GM18858 (cell line): Measurements from ENCODE around the gene DPYD.
A peak's percentile ranks its signal among the peaks of the same experiment; 100 is the strongest.
"Not testable (repeated sequence)": the region's sequence is repeated elsewhere in the genome, so short reads cannot be mapped to it uniquely, and the experiment has no call there.

ENCODE experiments used
- ATAC-seq: cut with Tn5 transposase; IDR thresholded peaks from one replicate; pipeline ENCODE4 v1.9.1; 2021; ENCODE audit not compliant: unreplicated experiment

Gene DPYD

DNA sequence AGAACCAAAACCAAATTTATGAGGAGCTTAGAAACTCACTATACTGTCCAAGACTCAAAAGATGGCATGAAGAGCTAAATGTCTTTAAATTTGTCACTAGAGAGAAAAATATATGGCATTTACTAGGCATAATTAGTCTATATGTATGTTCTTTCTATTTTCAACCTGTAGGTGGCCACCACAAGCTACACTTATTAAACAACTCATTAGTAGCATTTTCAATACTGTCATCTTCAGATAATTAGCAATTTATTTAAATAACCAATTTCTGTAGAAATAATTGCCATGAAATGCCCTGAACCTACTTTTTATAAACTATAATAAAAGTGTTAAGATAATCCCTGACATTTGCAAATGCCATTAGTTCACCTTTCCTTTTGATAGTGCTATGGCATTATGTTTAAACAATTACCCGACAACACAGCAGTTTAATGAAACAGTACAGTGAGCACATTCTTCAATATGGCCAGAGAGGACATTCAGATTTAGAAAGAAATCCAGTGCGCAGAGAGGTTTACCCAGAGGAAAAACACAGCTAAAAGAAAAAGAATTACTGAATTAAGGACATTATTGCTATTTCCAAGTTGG is 676.8 kb downstream of the DPYD start:
- no peak for ATAC-seq

DNA sequence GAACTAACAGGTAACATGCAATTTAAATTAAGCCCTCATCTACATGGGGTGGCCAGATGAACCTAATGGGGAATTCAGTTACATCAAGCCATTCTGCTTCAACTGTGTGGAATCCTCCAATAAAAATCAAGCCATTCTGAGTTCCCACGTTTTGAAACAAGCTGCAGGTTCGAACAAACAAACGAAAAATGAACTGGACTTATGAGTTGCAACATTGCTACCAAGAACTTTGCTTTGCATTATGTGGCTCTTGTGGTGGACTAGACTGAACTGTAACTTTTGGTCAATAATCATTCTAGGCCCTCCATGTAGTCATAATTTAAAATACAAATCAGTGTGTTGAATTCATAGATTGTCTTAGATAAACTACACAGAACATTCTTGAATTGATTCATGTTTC is 682.0 kb downstream of the DPYD start:
- no peak for ATAC-seq

DNA sequence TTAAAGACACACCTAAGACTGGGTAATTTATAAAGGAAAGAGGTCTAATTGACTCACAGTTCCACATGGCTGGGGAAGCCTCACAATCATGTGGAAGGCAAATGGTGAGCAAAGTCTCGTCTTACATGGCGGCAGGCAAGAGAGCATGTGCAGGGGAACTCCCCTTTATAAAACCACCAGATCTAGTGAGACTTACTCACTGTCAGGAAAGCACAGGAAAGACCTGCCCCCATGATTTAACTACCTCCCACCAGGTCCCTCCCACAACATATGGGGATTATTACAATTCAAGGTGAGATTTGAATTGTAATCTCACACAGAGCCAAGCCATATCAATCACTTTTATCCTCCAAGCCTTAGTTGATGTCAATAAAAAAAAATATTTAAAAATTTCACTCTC is 689.5 kb downstream of the DPYD start:
- not testable (repeated sequence) for ATAC-seq

DNA sequence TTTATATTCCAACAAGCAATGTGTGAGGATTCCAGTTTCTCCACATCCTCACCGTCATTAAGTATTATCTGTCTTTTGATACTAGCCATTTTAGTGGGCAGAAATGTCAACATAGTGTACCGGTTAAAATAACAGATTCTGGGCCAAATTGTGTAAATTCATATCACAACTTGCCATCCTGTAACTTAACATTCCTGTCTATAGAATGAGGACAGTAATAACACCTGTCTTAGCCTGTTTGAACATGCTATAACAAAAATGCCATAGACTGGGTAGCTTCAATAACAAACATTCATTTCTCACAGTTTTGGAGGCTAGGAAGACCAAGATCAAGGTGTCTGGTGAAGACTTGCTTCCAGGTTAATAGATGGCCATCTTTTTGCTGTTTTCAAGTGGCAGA is 708.2 kb downstream of the DPYD start:
- no peak for ATAC-seq

DNA sequence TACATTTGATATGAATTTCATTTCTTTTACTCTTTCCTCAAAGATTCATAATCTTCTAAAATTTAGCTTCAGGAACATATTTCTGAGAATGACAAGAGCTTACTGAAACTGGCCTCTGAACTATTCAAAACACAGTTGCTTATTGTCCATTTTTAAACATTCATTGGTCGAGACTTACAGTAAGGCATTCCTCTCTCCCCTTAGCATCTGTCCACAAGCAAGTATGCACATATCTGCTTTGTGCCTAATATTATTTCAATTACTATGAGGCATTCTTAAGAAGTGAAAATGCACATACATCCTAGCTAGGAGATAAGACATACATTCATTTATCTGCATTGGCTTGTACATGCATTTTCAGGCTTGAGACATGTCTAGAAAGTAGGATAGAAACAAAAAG is 710.5 kb downstream of the DPYD start:
- no peak for ATAC-seq

DNA sequence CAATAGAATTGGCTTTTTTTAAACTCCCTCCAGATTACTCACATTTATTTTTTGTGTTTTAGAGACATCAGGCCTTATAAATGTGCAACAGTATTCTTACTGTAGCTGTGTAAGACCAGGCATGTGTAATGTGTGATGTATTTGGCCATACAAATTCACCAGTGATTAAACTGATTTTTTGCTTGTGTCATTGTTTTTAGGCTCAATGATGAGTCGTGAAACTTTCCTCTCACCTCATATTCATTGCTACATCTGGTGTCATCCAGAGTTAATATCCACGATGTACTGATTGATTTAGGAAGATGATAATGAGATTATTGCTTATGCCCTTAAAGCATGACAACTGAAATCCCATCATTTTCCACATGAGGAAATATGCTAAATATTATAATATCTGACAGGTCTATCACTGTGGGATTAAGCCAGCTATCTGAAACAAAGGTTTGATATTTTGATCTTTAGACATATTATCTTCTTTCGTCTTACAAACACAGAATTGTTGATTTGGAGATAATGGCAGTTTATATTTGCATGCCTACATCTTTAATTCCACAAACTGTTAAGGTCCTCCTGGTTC is 711.4 kb downstream of the DPYD start:
- no peak for ATAC-seq

DNA sequence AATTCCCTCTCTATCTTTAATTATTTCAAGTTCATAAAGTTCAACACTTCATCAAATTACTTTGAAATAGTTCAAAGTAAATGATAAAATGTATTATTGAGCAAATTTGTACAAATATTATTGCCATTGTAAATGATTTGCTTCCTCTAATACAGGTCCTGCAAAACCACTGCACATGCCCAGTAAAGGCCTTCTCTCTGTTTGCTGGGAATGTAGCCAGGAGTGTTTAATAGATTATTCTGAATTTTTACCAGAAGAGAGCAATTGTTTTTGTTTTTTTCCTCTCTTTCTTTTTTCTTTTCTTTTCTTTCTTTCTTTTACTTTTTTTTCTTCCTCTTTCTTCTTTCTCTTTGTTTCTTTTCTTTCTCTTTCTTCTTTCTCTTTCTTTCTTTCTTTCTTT is 713.0 kb downstream of the DPYD start:
- ATAC-seq, result no peak

DNA sequence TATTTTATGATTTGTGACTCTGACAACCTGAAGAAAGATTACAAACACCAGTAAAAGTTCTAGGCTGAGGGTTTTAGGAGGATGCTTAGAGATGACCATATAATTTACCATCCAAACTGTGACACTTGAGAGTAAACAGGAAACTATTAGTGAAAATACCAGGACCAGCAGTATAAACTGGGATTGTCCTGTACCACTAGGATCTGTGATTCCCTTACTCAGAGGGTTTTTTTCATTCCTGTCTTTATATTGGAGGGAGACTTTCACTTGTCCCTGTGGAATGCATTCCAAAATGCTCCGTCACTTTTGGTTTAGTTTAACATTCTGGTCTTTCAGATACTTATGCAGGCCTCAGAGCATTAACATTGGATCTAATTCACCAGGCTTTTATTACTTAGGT is 716.4 kb downstream of the DPYD start:
- ATAC-seq, result no peak

DNA sequence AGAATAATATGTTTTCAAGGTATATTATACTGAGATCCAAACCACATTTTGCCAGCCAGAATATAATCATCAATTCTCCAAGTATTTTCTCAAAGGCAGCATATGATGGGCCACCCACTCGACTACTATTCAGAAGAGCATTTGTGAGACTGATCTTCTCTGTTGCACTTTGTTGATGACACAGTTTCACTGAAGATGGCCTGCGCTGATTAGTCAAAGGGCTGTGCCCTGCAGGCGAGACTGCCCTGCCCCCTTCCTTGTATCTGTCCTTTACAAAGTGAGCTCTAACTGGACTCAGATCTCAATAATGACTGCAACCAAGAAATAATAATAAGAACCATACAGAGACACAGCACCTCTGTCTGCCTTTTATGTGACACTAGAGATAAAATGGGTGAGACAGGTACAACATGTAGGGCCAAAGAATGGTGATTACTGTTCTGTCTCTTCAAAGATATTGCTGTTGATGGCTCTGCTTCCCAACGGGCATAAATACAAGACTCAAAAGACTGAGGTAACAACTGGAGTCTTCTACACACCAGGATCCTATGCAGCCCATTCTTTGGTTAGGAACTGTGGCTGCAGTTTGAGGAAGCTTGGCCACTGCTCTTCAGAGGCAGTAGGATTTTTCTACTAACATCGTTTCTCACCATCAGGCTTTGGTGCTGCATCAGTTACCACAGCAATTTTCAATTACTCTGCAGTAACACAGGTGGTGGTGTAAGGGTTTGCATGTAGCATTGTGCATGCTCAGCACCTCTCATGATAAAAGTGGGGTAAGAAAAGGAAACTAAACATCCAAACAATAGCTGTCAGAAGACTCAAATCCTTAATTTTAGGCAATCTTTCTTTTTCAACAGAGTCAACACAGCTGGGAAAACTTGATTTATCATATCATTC is 718.1 kb downstream of the DPYD start:
- no peak for ATAC-seq

DNA sequence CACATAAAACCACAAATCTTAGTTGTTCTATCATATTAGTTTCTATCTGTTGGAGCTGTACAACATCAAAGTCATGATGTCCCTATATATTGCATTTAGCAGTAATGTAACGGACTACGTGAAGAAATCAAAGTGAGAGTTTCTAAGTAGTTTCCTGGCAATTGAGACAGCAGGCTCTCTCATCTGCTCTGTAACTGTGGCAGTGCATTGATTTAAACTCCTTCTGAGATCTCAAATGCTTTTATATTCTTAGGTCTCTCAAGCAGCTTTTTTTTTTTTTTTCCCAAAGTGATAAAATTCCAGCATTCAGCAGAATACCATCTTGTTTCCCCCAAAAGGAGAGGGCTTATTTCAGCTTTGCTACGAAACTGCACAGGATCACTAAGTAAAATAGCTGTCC is 719.2 kb downstream of the DPYD start:
- no peak for ATAC-seq

DNA sequence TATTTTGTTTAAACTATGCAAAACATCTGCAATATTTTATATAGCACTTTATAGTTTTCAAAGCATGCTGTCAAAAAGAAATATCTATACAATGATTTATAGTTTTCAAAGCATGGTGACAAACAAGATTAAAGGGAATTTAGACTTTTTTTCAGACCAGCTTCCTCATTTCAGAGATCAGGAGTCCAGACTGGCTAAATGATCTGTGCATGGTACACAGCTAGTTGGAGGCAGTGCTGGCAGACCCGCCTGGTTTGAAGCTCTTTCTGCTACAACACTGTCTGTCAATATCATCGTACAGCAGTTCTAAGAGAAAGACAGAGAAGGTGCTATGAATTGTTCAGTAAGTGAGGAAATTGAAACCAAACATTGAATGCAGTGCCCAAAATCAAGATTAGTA is 720.2 kb downstream of the DPYD start:
- no peak for ATAC-seq

DNA sequence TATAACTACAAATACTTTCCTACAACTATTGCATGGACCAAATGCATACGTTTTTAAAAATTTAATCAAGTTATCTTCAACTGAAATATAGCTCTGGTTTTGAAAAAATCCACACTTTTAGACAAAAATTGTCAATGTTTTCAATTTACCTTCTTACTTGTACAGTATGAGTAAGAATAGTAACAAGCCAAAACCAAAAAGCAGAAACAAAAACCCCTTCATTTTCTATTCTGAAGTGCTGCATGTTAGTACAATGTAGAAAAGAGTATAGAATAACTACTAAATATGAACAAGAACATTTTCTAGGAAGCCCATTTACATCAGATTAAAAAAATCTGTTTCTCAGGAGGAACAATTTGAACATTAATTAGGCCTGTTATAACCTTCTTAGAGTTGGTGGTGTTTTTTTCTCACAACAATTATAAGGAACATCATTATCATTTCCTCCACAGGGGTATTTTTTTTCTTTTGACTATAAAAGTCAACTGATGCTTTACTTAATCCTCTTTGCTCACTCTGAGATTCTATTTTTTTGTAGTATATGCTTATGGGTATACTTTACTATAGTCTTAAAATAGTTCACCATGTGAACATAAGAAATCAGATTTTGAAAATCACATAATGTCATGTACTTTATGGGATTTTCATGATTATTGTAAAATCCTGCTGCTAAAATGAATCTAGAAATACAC is 723.9 kb downstream of the DPYD start:
- ATAC-seq, result peak; percentile 79

DNA sequence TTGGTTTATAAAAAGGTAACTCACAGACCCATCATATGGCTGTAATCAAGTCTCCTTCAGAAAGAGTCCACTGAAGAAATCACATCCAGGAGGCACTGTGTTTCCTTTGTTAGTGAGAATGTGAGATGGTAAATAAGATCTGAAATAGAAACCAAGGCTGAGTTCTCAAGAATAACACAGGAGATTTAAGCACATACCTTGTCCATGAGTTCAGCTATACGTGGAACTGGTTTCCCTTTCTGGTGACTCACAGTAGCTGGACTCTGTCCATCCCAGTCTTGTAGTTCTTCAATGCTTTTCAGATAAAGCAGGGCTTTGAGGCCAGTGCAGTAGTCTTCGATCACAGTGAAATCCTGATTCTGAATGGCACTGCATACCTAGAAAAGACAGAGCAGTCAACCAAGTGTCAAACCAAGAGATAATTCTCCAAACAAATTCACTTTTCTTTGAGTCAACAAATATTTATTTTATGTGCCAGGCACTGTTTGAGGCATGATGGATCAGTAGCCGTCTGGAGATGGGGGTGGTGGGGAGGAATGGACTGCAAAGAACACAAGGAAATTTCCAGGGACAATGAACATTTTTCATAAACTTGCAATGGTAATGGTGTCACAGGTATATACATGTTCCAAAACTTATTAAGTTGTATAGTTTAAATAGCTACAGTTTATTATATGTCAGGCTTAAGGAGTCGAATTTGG is 727.8 kb downstream of the DPYD start:
- no peak for ATAC-seq

DNA sequence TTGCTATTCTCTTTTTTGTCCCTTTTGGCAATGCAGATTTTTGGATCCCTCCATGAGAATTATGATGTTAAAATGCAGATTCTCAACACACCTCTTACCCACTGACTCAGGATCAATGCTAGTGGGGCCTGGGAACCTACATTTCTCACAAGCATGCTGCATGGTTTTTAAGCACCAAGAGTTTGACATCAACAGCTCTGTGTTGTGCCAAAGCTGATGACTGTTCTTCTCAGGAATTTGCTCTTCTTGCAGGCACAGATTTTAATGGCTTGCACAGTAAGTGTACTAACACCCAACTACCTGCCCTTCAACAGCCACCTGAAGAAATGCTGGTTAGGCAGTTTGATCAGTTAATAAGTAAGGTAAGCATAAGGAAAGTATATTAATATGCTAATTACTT is 730.5 kb downstream of the DPYD start:
- ATAC-seq, result no peak

DNA sequence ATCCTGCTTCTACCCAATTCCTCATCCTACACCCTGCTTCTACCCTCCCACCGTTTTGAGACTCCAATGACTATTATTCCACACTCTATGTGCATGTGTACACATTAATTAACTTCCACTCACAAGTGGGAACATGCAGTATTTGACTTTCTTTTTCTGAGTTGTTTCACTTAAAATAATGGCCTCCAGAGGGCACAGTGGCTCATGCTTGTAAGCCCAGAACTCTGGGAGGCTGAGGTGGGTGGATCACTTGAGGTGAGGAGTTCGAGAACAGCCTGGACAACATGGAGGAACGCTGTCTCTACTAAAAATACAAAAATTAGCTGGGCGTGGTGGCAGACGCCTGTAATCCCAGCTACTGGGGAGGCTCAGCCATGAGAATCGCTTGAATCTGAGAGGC is 734.5 kb downstream of the DPYD start:
- no peak for ATAC-seq

DNA sequence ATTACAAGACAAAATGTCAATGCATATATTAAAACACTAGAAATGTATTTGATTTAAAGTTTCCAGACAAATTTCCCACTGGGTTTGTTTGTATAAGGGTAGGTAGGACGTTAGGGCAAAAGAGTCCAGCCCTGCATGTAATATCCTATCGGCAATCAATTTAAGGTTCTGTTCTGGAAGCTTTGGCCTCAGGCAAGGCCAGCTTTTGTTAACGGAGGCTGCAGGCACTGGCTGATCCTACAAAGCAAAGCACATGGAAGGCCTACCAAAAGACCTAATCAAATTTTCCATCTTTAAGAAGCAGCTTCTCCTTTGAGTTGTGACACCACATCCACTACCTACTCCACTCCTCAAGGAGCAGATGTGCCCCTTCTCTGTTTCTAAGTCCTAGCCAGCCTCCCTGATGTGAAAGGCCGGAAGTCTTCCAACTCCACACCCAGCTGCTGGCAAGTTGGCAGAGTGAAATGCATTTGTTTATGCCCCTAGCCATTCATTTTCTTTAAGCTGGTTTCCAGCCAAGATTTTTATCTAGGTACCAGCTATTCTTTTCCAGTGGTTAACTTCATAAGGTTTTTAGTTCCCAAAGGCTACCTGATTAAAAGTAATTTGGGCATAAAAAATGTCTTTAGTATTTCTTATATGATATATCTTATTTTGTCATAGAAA is 746.7 kb downstream of the DPYD start:
- ATAC-seq, result no peak

DNA sequence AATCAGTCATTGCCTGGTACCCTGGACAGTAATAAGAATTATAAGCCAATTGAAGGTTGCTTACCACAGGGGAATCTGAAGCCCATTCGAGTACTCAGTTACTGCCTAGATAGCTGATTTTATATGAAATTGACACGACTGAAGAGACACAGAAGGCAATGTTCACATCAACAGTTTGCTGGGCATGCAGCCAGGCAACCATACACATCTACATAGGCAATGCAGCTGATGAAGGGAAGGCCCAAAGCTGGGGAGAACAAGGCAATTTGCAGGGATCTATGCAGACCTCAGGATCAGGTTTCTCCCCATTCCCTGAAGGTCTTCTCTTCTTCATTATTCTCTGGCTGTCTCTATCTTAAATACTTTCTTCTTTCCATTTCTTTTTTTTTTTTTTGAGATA is 750.5 kb downstream of the DPYD start:
- ATAC-seq, result no peak

DNA sequence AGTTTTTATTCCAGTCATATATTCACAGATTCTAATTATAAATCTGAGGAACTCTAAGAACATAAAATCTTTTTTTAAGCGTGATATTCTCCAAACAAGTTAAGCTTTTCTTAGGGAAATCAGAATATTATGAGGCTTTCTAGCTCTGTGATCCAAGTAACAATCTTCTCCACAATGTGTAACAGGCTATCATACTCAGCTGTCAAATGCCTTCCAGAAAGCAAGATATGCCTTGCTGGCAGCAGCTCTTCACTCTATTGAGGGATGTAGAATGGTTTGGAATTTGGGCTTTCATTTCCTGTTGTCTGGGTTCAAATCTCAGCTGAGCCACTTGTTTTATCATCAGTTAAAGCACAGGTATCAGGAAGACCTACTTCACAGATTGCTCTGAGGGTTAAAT is 752.8 kb downstream of the DPYD start:
- no peak for ATAC-seq

DNA sequence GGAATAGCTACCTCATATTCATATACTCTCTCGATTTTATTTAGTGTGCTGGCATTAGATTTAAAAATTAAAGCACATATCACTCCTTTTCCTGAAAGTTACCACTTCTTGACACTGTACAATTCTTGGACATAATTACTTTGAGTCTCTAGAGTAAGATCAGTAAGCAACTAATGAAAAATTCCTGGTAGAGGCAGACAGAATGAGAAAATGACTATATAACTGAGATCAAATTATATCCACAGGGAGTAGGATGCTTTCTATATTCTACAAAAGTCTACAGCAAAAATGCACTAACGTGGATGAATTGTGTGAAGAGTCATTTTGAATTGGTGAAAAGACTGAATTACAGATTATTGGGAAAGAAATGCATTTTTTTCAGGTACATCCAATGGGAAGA is 753.6 kb downstream of the DPYD start:
- no peak for ATAC-seq

DNA sequence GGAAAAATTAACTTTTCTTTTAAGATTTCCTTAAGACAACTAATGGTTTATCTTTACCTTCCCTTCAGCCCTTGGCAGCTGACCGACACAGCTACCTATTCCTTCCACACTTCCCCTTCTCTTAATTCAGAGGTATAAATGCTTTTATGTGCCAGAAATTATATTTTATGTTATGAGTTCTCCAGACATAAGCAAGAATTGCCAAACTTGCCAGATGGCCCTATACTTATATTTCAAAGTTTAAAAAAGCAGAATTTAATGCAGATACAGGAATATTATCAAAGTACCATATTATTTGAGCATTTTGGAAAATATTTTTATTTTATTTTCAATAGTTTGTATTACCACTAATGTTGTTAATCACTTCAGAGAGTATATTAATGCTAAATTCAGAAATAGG is 754.2 kb downstream of the DPYD start:
- no peak for ATAC-seq

DNA sequence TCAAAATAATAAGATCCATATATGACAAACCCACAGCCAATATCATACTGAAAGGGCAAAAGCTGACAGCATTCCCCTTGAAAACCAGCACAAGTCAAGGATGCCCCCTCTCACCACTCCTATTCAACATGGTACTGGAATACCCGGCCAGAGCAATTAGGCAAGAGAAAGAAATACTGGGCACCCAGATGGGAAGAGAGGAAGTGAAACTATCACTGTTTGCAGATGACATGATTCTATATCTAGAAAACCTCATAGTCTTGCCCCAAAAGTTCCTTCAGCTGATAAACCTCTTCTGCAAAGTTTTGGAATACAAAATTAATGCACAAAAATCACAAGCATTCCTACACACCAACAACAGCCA is 756.6 kb downstream of the DPYD start:
- ATAC-seq, result peak; percentile 27
